Lower lobe of right lung (tissue), 2 donors: ENCODE data around the gene KIF19. TPM values are rescaled to one million over a fixed set of nuclear protein-coding genes. Genes with fewer than 3 reads are reported as not detected.

Experiments
- ATAC-seq, 2 donors: fragments of 200-7000 bp; cut with Tn5 transposase; one replicate each; pipeline ENCODE4 v1.9.1; 2020 to 2022; ENCODE audit warnings: mild to moderate bottlenecking in 2 of 2, moderate library complexity in 2 of 2
- DNase-seq: peaks from one replicate; pipeline ENCODE4 v3.0.0-alpha.2; 2020
- H3K27ac ChIP-seq: fragments of 200-600 bp; one replicate; pipeline ENCODE4 v1.8.0; 2022
- H3K27me3 ChIP-seq: fragments of 200-600 bp; one replicate; pipeline ENCODE4 v1.8.0; 2022; ENCODE audit warnings: low read depth
- H3K36me3 ChIP-seq: fragments of 200-600 bp; one replicate; pipeline ENCODE4 v1.8.0; 2022; ENCODE audit warnings: mild to moderate bottlenecking
- H3K4me1 ChIP-seq: fragments of 200-600 bp; one replicate; pipeline ENCODE4 v1.8.0; 2022
- H3K4me3 ChIP-seq: fragments of 200-600 bp; one replicate; pipeline ENCODE4 v1.8.0; 2022; ENCODE audit warnings: mild to moderate bottlenecking
- H3K9me3 ChIP-seq: fragments of 200-600 bp; one replicate; pipeline ENCODE4 v1.8.0; 2022
- intact Hi-C: fragments of 100-400 bp; cut with DNase I; formaldehyde crosslinking; loops from one replicate; pipeline ENCODE4 v1.11.0; 2022
- total RNA-seq: library from RNA; stranded (reverse); fragmentation: NEBNext Ultra II Directional; extraction: Animal tissue kit (Norgen Biotek cat#: 25700); gene quantifications from one replicate; pipeline ENCODE4 v1.2.1, GENCODE V29; 2021
- TF ChIP-seq, protein P1 (sequence below): fragments of 200-600 bp; IDR thresholded peaks from one replicate; pipeline ENCODE4 v1.8.0; 2022; ENCODE audit warnings: antibody characterized with exemption, mild to moderate bottlenecking
- donor health status: DM: no; HTN: yes; CAD: no; lungs with severe emphysema.

KIF19 gene
- total RNA-seq, 1 donor from 2014 or later, result 3.6 TPM

DNA sequence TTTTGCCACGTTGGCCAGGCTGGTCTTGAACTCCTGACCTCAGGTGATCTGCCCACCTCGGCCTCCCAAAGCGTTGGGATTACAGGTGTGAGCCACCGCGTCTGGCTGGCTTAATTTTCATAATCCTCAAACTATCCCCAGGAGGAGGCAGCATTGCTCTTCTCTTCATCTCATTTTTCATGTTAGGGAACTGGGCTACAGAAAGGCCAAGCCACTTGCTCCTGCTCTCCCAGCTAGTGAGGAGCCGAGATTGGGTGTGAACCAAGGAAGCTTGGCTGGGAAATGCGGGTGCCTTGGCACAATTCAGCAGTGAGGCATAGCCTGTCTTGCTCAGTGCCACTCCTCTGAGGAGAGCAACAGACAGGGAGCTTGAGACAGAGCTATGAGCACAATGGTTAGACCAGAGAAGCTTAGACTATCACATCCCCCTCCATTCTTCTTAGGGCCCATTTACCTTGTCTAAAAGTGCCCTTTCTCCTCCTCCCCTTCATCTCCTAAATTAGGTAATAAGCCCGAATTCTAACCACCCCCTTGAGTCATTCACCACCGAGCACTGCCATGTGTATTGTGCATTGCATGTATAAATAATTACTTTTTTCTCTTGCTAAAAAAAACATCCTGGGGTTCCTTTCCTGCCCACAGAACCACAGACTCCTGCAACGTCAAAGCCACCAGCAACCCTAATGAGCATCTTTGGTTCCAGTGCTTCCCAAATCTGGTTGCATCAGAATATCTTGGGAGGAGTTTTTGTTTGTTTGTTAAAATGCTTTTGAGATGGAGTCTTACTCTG, 20.0 kb upstream of the KIF19 start:
- H3K27me3 ChIP-seq, result no peaks in the 10 kb centered on the region
- H3K4me1 ChIP-seq, result no peaks in the 10 kb centered on the region
- H3K36me3 ChIP-seq, result no peaks in the 10 kb centered on the region
- H3K4me3 ChIP-seq, result no peak overlapping the region
- H3K27ac ChIP-seq, result no peak overlapping the region
- DNase-seq, result no peak
- H3K9me3 ChIP-seq, result no peaks in the 10 kb centered on the region
- ATAC-seq, result no peak
- intact Hi-C loops, result no loop called here
- TF ChIP-seq, protein P1, sequence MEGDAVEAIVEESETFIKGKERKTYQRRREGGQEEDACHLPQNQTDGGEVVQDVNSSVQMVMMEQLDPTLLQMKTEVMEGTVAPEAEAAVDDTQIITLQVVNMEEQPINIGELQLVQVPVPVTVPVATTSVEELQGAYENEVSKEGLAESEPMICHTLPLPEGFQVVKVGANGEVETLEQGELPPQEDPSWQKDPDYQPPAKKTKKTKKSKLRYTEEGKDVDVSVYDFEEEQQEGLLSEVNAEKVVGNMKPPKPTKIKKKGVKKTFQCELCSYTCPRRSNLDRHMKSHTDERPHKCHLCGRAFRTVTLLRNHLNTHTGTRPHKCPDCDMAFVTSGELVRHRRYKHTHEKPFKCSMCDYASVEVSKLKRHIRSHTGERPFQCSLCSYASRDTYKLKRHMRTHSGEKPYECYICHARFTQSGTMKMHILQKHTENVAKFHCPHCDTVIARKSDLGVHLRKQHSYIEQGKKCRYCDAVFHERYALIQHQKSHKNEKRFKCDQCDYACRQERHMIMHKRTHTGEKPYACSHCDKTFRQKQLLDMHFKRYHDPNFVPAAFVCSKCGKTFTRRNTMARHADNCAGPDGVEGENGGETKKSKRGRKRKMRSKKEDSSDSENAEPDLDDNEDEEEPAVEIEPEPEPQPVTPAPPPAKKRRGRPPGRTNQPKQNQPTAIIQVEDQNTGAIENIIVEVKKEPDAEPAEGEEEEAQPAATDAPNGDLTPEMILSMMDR, result no peak

DNA sequence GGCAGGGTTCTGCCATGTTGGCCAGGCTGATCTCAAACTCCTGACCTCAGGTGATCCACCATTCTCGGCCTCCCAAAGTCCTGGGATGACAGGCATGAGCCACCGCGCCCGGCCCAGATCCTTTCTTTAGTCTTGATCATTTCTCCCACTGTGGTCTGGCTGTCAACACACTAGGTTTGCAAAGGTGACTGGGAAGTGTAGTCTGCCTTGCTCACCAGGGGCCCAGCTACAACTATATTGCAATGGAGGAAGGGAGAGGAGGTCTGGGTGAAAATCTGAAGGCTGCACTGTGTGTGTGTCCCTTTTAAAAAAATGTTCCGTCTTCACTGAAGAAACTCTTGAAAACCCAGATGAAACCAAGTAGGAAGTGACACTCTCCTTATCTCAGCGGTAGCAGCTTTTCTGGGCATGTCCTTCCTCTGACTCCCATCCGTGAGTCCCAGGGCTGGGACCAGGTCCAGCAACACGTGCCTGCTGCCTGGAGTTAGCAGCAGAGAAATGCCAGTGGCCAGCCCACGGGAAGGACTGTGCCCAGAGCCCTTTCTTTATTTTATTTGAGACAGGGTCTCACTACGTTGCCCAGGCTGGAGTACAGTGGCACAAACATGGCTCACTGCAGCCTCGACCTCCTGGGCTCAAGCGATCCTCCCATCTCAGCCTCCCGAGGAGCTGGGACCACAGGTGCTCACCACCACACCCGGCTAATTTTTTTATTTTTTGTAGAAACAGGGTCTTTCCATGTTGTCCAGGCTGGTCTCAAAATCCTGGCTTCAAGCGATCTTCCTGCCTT, 17.8 kb upstream of the KIF19 start:
- TF ChIP-seq, protein P1, result no peak
- H3K36me3 ChIP-seq, result no peaks in the 10 kb centered on the region
- H3K27me3 ChIP-seq, result no peaks in the 10 kb centered on the region
- DNase-seq, result no peak
- H3K4me3 ChIP-seq, result no peak overlapping the region
- no peaks in the 10 kb centered on the region for H3K9me3 ChIP-seq
- no peak overlapping the region for H3K27ac ChIP-seq
- no peak for ATAC-seq
- H3K4me1 ChIP-seq, result no peaks in the 10 kb centered on the region
- intact Hi-C loops, result no loop called here

DNA sequence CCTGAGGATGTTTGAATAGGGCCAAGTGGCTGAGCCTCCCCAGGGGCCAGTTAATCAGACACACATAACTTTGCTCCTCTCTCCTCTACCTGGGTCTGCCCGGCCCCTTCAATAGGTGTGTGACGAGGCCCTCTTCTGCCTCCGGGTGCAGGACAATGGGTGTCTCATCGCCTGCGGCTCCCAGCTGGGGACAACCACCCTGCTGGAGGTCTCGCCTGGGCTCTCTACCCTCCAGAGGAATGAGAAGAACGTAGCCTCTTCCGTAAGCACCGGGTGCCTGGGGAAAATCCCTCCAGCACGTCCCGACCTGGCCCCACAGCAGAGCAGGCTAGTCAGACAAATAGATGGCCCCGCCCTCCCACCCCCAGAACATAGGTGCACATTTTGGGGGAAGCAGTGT, 16.1 kb upstream of the KIF19 start:
- H3K4me1 ChIP-seq, result no peaks in the 10 kb centered on the region
- no peaks in the 10 kb centered on the region for H3K36me3 ChIP-seq
- intact Hi-C loops, result no loop called here
- H3K4me3 ChIP-seq, result no peak overlapping the region
- no peak for DNase-seq
- no peak overlapping the region for H3K27ac ChIP-seq
- TF ChIP-seq, protein P1, result no peak
- no peaks in the 10 kb centered on the region for H3K27me3 ChIP-seq
- no peaks in the 10 kb centered on the region for H3K9me3 ChIP-seq
- ATAC-seq, result no peak

DNA sequence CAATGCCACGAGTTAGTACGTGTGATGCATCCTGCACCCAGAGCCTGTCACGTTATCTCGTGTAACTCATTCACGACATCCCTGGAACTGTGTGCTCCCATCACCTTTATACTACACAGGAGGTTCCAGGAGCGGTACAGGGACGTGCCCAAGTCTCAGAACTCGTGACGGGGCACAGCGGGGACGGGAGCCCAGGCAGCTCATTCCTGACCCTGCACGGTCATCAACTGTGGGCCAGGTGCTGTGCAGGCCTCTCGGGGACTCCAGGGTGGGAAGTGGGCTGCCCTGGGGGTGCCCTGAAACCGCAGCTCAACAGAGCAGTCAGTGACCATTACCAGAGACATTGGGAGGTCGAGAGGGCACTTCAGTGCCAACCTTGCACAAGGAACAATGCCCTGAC, 11.1 kb upstream of the KIF19 start:
- no peak overlapping the region for H3K4me3 ChIP-seq
- H3K27ac ChIP-seq, result no peak overlapping the region
- DNase-seq (no peak), ATAC-seq (no peak)
- intact Hi-C loops, result no loop called here
- TF ChIP-seq, protein P1, result no peak
- no peaks in the 10 kb centered on the region for H3K9me3 ChIP-seq
- no peaks in the 10 kb centered on the region for H3K27me3 ChIP-seq
- H3K36me3 ChIP-seq, result no peaks in the 10 kb centered on the region
- H3K4me1 ChIP-seq, result no peaks in the 10 kb centered on the region

DNA sequence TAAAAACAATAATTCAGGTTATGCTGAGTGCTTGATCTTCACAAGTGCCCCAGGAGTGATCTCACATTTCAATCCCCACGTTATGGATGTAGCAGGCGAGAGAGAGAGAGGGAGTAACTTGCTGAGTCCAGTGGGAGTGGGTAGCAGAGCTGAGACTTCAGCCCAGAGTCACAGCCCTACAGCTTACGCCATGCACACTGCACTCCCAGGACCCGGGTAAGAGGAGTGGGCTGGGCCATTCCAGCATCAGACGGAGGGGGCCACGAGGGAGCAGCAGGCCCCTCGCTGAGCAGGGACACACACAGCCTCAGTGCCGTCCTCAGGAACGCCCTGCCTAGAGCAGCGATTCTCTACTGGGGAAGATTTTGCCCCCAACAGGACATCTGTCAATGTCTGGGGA, 9.8 kb upstream of the KIF19 start:
- no peak overlapping the region for H3K27ac ChIP-seq
- no peaks in the 10 kb centered on the region for H3K27me3 ChIP-seq
- DNase-seq (no peak), ATAC-seq (no peak)
- H3K4me1 ChIP-seq, result no peaks in the 10 kb centered on the region
- intact Hi-C loops, result no loop called here
- no peak overlapping the region for H3K4me3 ChIP-seq
- TF ChIP-seq, protein P1, result no peak
- no peaks in the 10 kb centered on the region for H3K36me3 ChIP-seq
- no peaks in the 10 kb centered on the region for H3K9me3 ChIP-seq
